Adrenal gland (tissue), 5 donors: ENCODE measurements around the gene SRSF10.

Source experiments
- POLR2A ChIP-seq, 2 donors: fragments of 450-650 bp; IDR thresholded peaks; one replicate each; pipeline ENCODE4 v1.6.1; 2017; ENCODE audit warnings: antibody characterized with exemption in 2 of 2, mild to moderate bottlenecking in 2 of 2, moderate library complexity in 1 of 2
- TF ChIP-seq, protein P1 (sequence below), 6 experiments: fragments of 450-650 bp in 4 of 6; fragments of 200-600 bp in 2 of 6; sonication (generic) in 1 of 6; IDR thresholded peaks; 1 replicate in 5 of 6; 2 replicates in 1 of 6; pipeline versions ENCODE4 v1.5.1 to v1.8.0; 2016 to 2021; ENCODE audit warnings: antibody characterized with exemption in 6 of 6, mild to moderate bottlenecking in 2 of 6, moderate library complexity in 1 of 6
- donor health status: DM: no; HTN: no; CAD: no.

DNA sequence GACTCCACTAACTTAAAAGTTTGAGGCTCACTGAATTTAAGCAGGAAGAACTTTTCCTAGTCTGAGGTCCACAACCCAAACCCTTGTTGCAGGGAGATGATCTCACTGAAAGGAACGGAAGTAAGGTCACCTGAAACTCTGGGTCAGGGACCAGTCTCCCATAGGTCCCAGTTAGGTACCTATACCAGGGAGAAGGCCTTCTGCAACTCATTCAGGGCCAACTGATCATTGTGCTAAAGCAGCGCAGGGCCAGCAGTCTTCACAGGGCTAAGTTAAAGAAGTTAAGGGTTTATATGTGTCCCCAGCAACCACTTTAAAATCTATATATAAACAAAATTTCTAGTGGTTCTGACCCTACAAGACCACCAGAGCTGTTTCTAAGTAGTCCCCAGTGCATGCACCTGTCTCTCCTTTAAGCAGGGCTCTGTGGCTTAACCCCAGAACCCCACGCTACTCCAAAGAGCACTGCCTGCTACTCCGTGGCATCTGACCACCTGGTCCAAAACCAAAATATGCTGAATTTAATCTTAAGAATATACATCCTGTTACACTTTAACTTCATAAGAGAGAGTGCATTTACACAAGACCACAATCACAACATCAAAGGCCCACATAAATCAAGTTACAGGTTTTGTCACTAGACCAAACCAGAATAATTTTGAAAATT is 2.8 kb downstream of the SRSF10 start:
- TF ChIP-seq, protein P1, sequence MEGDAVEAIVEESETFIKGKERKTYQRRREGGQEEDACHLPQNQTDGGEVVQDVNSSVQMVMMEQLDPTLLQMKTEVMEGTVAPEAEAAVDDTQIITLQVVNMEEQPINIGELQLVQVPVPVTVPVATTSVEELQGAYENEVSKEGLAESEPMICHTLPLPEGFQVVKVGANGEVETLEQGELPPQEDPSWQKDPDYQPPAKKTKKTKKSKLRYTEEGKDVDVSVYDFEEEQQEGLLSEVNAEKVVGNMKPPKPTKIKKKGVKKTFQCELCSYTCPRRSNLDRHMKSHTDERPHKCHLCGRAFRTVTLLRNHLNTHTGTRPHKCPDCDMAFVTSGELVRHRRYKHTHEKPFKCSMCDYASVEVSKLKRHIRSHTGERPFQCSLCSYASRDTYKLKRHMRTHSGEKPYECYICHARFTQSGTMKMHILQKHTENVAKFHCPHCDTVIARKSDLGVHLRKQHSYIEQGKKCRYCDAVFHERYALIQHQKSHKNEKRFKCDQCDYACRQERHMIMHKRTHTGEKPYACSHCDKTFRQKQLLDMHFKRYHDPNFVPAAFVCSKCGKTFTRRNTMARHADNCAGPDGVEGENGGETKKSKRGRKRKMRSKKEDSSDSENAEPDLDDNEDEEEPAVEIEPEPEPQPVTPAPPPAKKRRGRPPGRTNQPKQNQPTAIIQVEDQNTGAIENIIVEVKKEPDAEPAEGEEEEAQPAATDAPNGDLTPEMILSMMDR (IDR thresholded peaks at IDR 0.05), result no peak
- no peak for TF ChIP-seq POLR2A (IDR thresholded peaks at IDR 0.05)
